ENCODE measurements around the gene FOXP1. TPM values are rescaled to one million over a fixed set of nuclear protein-coding genes. Genes with fewer than 3 reads are reported as not detected.
"Not testable (repeated sequence)": the region's sequence is repeated elsewhere in the genome, so short reads cannot be mapped to it uniquely, and the experiment has no call there.

Gene FOXP1
- polyA plus RNA-seq, 1 donor from 2014 or later, result 5.6 TPM

DNA sequence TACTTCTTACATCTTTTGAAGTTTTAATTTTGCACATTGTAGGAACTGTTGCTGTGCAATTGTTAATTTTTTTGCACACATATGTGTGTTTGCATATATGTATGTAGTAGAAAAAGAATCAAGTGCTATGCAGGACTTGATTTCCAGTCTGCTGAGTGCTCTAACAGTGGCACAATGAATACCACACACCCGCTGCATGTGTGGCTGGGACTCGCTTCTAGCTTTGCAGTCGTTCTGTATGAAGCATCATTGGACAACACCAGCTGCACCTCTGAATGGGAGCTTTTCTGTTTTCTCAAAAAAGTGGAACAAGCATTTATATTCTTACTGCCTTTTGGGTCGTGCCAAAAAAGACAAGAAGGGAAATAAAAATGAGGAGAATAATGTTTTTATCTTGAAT, 564.7 kb downstream of the FOXP1 start:
- H4K20me1 ChIP-seq (ENCODE audit: insufficient read depth), result no peaks in the 10 kb centered on the region

GRCh38 chr3:71016178-71016845, 567.2 kb downstream of the FOXP1 start:
- Histone ChIP-seq H3K4me3 (ENCODE audit: low read length) (no peak overlapping the region), H3K36me3 (ENCODE audit: insufficient read depth, low read length) (no peaks in the 10 kb centered on the region), H4K20me1 (ENCODE audit: insufficient read depth) (no peaks in the 10 kb centered on the region), H2AFZ (ENCODE audit: low read depth, low read length) (no peak overlapping the region), H3K4me2 (ENCODE audit: low read length) (no peak overlapping the region), H3K9ac (ENCODE audit: low read length) (no peak overlapping the region), H3K79me2 (replicated peaks; ENCODE audit: insufficient read depth, low read length) (peaks cover 4% of the 10 kb centered on the region), H3K9me2 (ENCODE audit: insufficient read depth, low read length) (no peaks in the 10 kb centered on the region), H3K27ac (ENCODE audit: low read length) (no peak overlapping the region), H3K27me3 (ENCODE audit: insufficient read depth, low read depth, low read length) (no peaks in the 10 kb centered on the region), H3K9me3 (ENCODE audit: low read length) (no peaks in the 10 kb centered on the region), H3F3A (ENCODE audit: insufficient read depth, low read length, poor library complexity, severe bottlenecking) (no peaks in the 10 kb centered on the region)
- TF ChIP-seq EZH2 (IDR thresholded peaks at IDR 0.05; ENCODE audit: borderline replicate concordance, insufficient read depth, low read length, poor library complexity, severe bottlenecking) (no peak), SMC3 (conservative IDR thresholded peaks at IDR 0.05; ENCODE audit: poor library complexity) (no peak), EP300 (conservative IDR thresholded peaks at IDR 0.05; ENCODE audit: poor library complexity, severe bottlenecking) (no peak), MXI1 (conservative IDR thresholded peaks at IDR 0.05; ENCODE audit: poor library complexity, severe bottlenecking) (no peak), RAD21 (conservative IDR thresholded peaks at IDR 0.05) (no peak), POLR2AphosphoS5 (IDR thresholded peaks at IDR 0.05) (no peak), TAF1 (IDR thresholded peaks at IDR 0.05; ENCODE audit: low read depth) (no peak)
- TF ChIP-seq, protein P1, sequence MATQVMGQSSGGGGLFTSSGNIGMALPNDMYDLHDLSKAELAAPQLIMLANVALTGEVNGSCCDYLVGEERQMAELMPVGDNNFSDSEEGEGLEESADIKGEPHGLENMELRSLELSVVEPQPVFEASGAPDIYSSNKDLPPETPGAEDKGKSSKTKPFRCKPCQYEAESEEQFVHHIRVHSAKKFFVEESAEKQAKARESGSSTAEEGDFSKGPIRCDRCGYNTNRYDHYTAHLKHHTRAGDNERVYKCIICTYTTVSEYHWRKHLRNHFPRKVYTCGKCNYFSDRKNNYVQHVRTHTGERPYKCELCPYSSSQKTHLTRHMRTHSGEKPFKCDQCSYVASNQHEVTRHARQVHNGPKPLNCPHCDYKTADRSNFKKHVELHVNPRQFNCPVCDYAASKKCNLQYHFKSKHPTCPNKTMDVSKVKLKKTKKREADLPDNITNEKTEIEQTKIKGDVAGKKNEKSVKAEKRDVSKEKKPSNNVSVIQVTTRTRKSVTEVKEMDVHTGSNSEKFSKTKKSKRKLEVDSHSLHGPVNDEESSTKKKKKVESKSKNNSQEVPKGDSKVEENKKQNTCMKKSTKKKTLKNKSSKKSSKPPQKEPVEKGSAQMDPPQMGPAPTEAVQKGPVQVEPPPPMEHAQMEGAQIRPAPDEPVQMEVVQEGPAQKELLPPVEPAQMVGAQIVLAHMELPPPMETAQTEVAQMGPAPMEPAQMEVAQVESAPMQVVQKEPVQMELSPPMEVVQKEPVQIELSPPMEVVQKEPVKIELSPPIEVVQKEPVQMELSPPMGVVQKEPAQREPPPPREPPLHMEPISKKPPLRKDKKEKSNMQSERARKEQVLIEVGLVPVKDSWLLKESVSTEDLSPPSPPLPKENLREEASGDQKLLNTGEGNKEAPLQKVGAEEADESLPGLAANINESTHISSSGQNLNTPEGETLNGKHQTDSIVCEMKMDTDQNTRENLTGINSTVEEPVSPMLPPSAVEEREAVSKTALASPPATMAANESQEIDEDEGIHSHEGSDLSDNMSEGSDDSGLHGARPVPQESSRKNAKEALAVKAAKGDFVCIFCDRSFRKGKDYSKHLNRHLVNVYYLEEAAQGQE (IDR thresholded peaks at IDR 0.05; ENCODE audit: borderline replicate concordance), result no peak
- TF ChIP-seq, protein P2, sequence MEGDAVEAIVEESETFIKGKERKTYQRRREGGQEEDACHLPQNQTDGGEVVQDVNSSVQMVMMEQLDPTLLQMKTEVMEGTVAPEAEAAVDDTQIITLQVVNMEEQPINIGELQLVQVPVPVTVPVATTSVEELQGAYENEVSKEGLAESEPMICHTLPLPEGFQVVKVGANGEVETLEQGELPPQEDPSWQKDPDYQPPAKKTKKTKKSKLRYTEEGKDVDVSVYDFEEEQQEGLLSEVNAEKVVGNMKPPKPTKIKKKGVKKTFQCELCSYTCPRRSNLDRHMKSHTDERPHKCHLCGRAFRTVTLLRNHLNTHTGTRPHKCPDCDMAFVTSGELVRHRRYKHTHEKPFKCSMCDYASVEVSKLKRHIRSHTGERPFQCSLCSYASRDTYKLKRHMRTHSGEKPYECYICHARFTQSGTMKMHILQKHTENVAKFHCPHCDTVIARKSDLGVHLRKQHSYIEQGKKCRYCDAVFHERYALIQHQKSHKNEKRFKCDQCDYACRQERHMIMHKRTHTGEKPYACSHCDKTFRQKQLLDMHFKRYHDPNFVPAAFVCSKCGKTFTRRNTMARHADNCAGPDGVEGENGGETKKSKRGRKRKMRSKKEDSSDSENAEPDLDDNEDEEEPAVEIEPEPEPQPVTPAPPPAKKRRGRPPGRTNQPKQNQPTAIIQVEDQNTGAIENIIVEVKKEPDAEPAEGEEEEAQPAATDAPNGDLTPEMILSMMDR (IDR thresholded peaks at IDR 0.05; ENCODE audit: poor library complexity, severe bottlenecking), result no peak

More for the DNA sequence above, 564.7 kb downstream of the FOXP1 start:
- no peak for TF ChIP-seq SMC3 (conservative IDR thresholded peaks at IDR 0.05; ENCODE audit: poor library complexity)
- TF ChIP-seq MXI1 (conservative IDR thresholded peaks at IDR 0.05; ENCODE audit: poor library complexity, severe bottlenecking), result no peak
- TF ChIP-seq EZH2 (IDR thresholded peaks at IDR 0.05; ENCODE audit: borderline replicate concordance, insufficient read depth, low read length, poor library complexity, severe bottlenecking), result no peak
- TF ChIP-seq, protein P2 (IDR thresholded peaks at IDR 0.05; ENCODE audit: poor library complexity, severe bottlenecking), result no peak
- TF ChIP-seq, protein P1 (IDR thresholded peaks at IDR 0.05; ENCODE audit: borderline replicate concordance), result no peak
- no peak for TF ChIP-seq RAD21 (conservative IDR thresholded peaks at IDR 0.05)
- TF ChIP-seq POLR2AphosphoS5 (IDR thresholded peaks at IDR 0.05), result no peak
- no peak for TF ChIP-seq EP300 (conservative IDR thresholded peaks at IDR 0.05; ENCODE audit: poor library complexity, severe bottlenecking)
- TF ChIP-seq TAF1 (IDR thresholded peaks at IDR 0.05; ENCODE audit: low read depth), result no peak
- Histone ChIP-seq H3K36me3 (ENCODE audit: insufficient read depth, low read length) (no peaks in the 10 kb centered on the region), H3K9me2 (ENCODE audit: insufficient read depth, low read length) (no peaks in the 10 kb centered on the region), H3K4me3 (ENCODE audit: low read length) (no peak overlapping the region), H2AFZ (ENCODE audit: low read depth, low read length) (no peak overlapping the region), H3K4me2 (ENCODE audit: low read length) (no peak overlapping the region), H3F3A (ENCODE audit: insufficient read depth, low read length, poor library complexity, severe bottlenecking) (no peaks in the 10 kb centered on the region), H3K27ac (ENCODE audit: low read length) (no peak overlapping the region), H3K27me3 (ENCODE audit: insufficient read depth, low read depth, low read length) (no peaks in the 10 kb centered on the region), H3K79me2 (replicated peaks; ENCODE audit: insufficient read depth, low read length) (no peaks in the 10 kb centered on the region), H3K9ac (ENCODE audit: low read length) (no peak overlapping the region), H3K9me3 (ENCODE audit: low read length) (no peaks in the 10 kb centered on the region)

DNA sequence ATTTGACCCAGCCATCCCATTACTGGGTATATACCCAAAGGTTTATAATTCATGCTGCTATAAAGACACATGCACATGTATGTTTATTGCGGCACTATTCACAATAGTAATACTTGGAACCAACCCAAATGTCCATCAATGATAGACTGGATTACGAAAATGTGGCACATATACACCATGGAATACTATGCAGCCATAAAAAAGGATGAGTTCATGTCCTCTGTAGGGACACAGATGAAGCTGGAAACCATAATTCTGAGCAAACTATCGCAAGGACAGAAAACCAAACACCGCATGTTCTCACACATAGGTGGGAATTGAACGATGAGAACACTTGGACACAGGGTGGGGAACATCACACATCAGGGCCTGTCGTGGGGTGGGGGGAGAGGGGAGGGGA, 568.9 kb downstream of the FOXP1 start:
- not testable (repeated sequence) for H3K27ac ChIP-seq (ENCODE audit: low read length); H2AFZ ChIP-seq (ENCODE audit: low read depth, low read length); H3K9me3 ChIP-seq (ENCODE audit: low read length); H3K9ac ChIP-seq (ENCODE audit: low read length); H3K9me2 ChIP-seq (ENCODE audit: insufficient read depth, low read length); H3K27me3 ChIP-seq (ENCODE audit: insufficient read depth, low read depth, low read length); H3F3A ChIP-seq (ENCODE audit: insufficient read depth, low read length, poor library complexity, severe bottlenecking); H4K20me1 ChIP-seq (ENCODE audit: insufficient read depth); H3K36me3 ChIP-seq (ENCODE audit: insufficient read depth, low read length); H3K79me2 ChIP-seq (replicated peaks; ENCODE audit: insufficient read depth, low read length); H3K4me3 ChIP-seq (ENCODE audit: low read length); H3K4me2 ChIP-seq (ENCODE audit: low read length)
